ENCODE results near the gene CHML. TPM values are rescaled to one million over a fixed set of nuclear protein-coding genes. Genes with fewer than 3 reads are reported as not detected.

CHML gene, protein sequence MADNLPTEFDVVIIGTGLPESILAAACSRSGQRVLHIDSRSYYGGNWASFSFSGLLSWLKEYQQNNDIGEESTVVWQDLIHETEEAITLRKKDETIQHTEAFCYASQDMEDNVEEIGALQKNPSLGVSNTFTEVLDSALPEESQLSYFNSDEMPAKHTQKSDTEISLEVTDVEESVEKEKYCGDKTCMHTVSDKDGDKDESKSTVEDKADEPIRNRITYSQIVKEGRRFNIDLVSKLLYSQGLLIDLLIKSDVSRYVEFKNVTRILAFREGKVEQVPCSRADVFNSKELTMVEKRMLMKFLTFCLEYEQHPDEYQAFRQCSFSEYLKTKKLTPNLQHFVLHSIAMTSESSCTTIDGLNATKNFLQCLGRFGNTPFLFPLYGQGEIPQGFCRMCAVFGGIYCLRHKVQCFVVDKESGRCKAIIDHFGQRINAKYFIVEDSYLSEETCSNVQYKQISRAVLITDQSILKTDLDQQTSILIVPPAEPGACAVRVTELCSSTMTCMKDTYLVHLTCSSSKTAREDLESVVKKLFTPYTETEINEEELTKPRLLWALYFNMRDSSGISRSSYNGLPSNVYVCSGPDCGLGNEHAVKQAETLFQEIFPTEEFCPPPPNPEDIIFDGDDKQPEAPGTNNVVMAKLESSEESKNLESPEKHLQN
- total RNA-seq = 31.4 TPM

GRCh38 chr1:241640149-241640866, at the start of gene CHML, which contains the start of gene OPN3:
CHML (minus strand) TSS chr1:241640369; CDS start chr1:241635766, 4,603 bp downstream.
OPN3 (minus strand) TSS chr1:241640369; CDS start chr1:241640254, 115 bp downstream.

DNA sequence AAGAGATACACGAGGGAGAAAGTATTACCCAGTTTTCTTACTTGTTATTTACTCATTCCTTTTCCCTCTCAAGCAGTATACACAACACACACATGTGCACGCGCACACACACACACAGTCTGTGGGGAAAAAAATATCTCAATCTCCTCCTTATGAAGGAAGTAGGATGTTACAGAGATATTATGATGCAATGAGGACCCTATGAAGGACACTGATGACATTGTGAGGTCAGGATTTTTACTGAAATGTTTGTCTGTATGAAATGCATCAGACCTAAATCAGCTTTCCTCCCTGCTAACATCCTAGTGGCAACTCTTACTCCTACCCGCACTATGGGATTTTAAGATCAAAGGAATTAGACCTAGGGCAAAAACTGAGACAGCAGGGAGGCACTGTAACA, 11.8 kb upstream of the CHML start, which contains the start of gene WDR64:
Gene WDR64 (plus strand): TSS at position 270 of the 400 bp plus-strand sequence. CDS start 204 bp downstream, outside the sequence.

Other genes starting within 250 kb of the CHML start
- gene FH, start 120.6 kb downstream of the CHML start, total RNA-seq = 53.0 TPM
- 12.8 TPM for gene KMO, start 108.0 kb downstream of the CHML start, total RNA-seq
- gene OPN3, start within 50 bp of the CHML start, total RNA-seq = 15.8 TPM
- gene WDR64, start 11.9 kb upstream of the CHML start, total RNA-seq = 1.3 TPM
- gene EXO1, start 207.8 kb upstream of the CHML start, total RNA-seq = 4.3 TPM

Measured in camera-type eye (tissue), 1 donor.